Chondrocyte (in vitro differentiated cells): ENCODE measurements around the gene DPH7. TPM values are rescaled to one million over a fixed set of nuclear protein-coding genes. Genes with fewer than 3 reads are reported as not detected.
A peak's percentile ranks its signal among the peaks of the same experiment; 100 is the strongest.
"Not testable (repeated sequence)": the region's sequence is repeated elsewhere in the genome, so short reads cannot be mapped to it uniquely, and the experiment has no call there.

Source experiments
- DNase-seq: peaks from one replicate; pipeline ENCODE4 v3.0.0; 2021; ENCODE audit warnings: mixed read lengths, low spot score
- H3K27ac Mint-ChIP-seq: one replicate; pipeline ENCODE4 v1.8.0; 2021; ENCODE audit warnings: mild to moderate bottlenecking, moderate library complexity, mixed read lengths; ENCODE audit not compliant: unreplicated experiment
- H3K27me3 Mint-ChIP-seq: 2 replicates; pipeline ENCODE4 v1.8.0; 2021; ENCODE audit warnings: low read depth, mixed read lengths
- H3K36me3 Mint-ChIP-seq: 2 replicates; pipeline ENCODE4 v1.8.0; 2021; ENCODE audit warnings: low read depth, mixed read lengths
- H3K4me1 Mint-ChIP-seq: 2 replicates; pipeline ENCODE4 v1.8.0; 2021; ENCODE audit warnings: low read depth, mild to moderate bottlenecking, mixed read lengths
- H3K4me3 Mint-ChIP-seq: one replicate; pipeline ENCODE4 v1.8.0; 2021; ENCODE audit warnings: mild to moderate bottlenecking, moderate library complexity, mixed read lengths; ENCODE audit not compliant: unreplicated experiment
- H3K9me3 Mint-ChIP-seq: 2 replicates; pipeline ENCODE4 v1.8.0; 2021; ENCODE audit warnings: low read depth, mixed read lengths
- CTCF ChIP-seq: fragments of 200-600 bp; sonication (generic); IDR thresholded peaks from 2 replicates; pipeline ENCODE4 v1.5.0; 2021; ENCODE audit warnings: antibody characterized with exemption, mild to moderate bottlenecking, moderate library complexity
- long read RNA-seq: library from polyadenylated mRNA; stranded (forward); transcript quantifications from one replicate; pipeline ENCODE4 v2.0.0, GENCODE V29; 2021
- total RNA-seq: library from RNA; stranded (reverse); gene quantifications from 3 replicates; pipeline ENCODE4 v1.2.1, GENCODE V29; 2021

DPH7 gene
- total RNA-seq = 25.8 to 33.9 TPM (median 27.9 TPM) in 3 replicates
- long read RNA-seq, transcript DPH7-201 (9 exons, 1,847 nt) = major isoform, 10 of 59 reads
- long read RNA-seq, partial matches to known transcripts = 2 of 59 reads
- long read RNA-seq, other reads (novel, unspliced or antisense) = 47 of 59 reads

GRCh38 chr9:137578518-137579258, at the start of gene DPH7:
TSS of gene DPH7 (minus strand) at chr9:137578925. CDS start at chr9:137578777, 148 bp downstream.
- H3K36me3 Mint-ChIP-seq = peaks cover 8% of the 10 kb centered on the region
- H3K4me1 Mint-ChIP-seq = peaks cover 27% of the 10 kb centered on the region
- no peaks in the 10 kb centered on the region for H3K9me3 Mint-ChIP-seq
- peak; percentile 95 for TF ChIP-seq CTCF
- no peaks in the 10 kb centered on the region for H3K27me3 Mint-ChIP-seq
- H3K4me3 Mint-ChIP-seq = peak within 1 kb of the TSS; percentile 79
- peak; percentile 98 for DNase-seq
- H3K27ac Mint-ChIP-seq = peak within 1 kb of the TSS; percentile 86

- H3K4me3 Mint-ChIP-seq, H3K27ac Mint-ChIP-seq, H3K9me3 Mint-ChIP-seq, H3K36me3 Mint-ChIP-seq, H3K27me3 Mint-ChIP-seq: not testable (repeated sequence)
- peaks cover 25% of the 10 kb centered on the region for H3K4me1 Mint-ChIP-seq
- peak; percentile 59 for DNase-seq
These were observed 48.7 kb upstream of the DPH7 start for GRCh38 chr9:137627406-137627805.

- no peak for DNase-seq
- Mint-ChIP-seq H3K4me1 (peaks cover 27% of the 10 kb centered on the region), H3K27me3 (no peaks in the 10 kb centered on the region), H3K27ac (no peak overlapping the region), H3K4me3 (no peak overlapping the region), H3K9me3 (no peaks in the 10 kb centered on the region), H3K36me3 (peaks cover 2% of the 10 kb centered on the region)
- TF ChIP-seq CTCF = no peak
These were observed 47.7 kb upstream of the DPH7 start for GRCh38 chr9:137626464-137626863.

- DNase-seq, H3K9me3 Mint-ChIP-seq, H3K36me3 Mint-ChIP-seq, H3K27me3 Mint-ChIP-seq, H3K4me3 Mint-ChIP-seq, H3K27ac Mint-ChIP-seq: not testable (repeated sequence)
- H3K4me1 Mint-ChIP-seq = peaks cover 37% of the 10 kb centered on the region
These were observed 43.5 kb upstream of the DPH7 start for GRCh38 chr9:137622211-137622610.

- peak overlapping the region; percentile 18 for H3K27ac Mint-ChIP-seq
- H3K4me3 Mint-ChIP-seq = peak overlapping the region; percentile 3
- peaks cover 2% of the 10 kb centered on the region for H3K36me3 Mint-ChIP-seq
- peak; percentile 69 for TF ChIP-seq CTCF
- no peaks in the 10 kb centered on the region for H3K27me3 Mint-ChIP-seq
- peaks cover 39% of the 10 kb centered on the region for H3K4me1 Mint-ChIP-seq
- no peaks in the 10 kb centered on the region for H3K9me3 Mint-ChIP-seq
- DNase-seq = no peak
These were observed 42.5 kb upstream of the DPH7 start for GRCh38 chr9:137621131-137621757.

GRCh38 chr9:137620581-137620980, 41.9 kb upstream of the DPH7 start:
- H3K4me1 Mint-ChIP-seq = peaks cover 39% of the 10 kb centered on the region
- no peak overlapping the region for H3K27ac Mint-ChIP-seq
- no peak for DNase-seq
- TF ChIP-seq CTCF = no peak
- no peaks in the 10 kb centered on the region for H3K9me3 Mint-ChIP-seq
- H3K36me3 Mint-ChIP-seq = peaks cover 2% of the 10 kb centered on the region
- peak overlapping the region; percentile 3 for H3K4me3 Mint-ChIP-seq
- no peaks in the 10 kb centered on the region for H3K27me3 Mint-ChIP-seq
